GM12878 (cell line): ENCODE data around the gene OR5A1. TPM values are rescaled to one million over a fixed set of nuclear protein-coding genes. Genes with fewer than 3 reads are reported as not detected.

ENCODE experiments used
- ATAC-seq: fragments of 200-7000 bp; cut with Tn5 transposase; 3 replicates; pipeline ENCODE4 v1.9.1; 2020; ENCODE audit warnings: mild to moderate bottlenecking, moderate library complexity
- BruUV-seq: library from RNA; stranded (reverse); fragments of 400-500 nt; replicated peaks from 2 replicates; lab custom pipeline; 2021; lab: Mats Ljungman, UMichigan
- CTCF ChIA-PET: fragments of 300-600 bp; sonication (Branson Sonifier 250); formaldehyde crosslinking; extraction: SDS; loops from one replicate; lab custom pipeline; 2021; ENCODE audit warnings: inconsistent platforms; lab: Yijun Ruan, JAX
- POLR2A ChIA-PET: fragments of 350-600 bp; formaldehyde crosslinking; extraction: SDS; loops from one replicate; lab custom pipeline; 2021; ENCODE audit warnings: inconsistent platforms; lab: Charles Lee
- RAD21 ChIA-PET: fragments of 300-600 bp; sonication (Branson Sonifier 250); formaldehyde crosslinking; loops from one replicate; lab custom pipeline; 2023; ENCODE audit warnings: antibody characterized with exemption; ENCODE audit not compliant: unreplicated experiment; lab: Charles Lee
- SMC1A ChIA-PET: fragments of 300-600 bp; sonication (Branson Sonifier 250); formaldehyde crosslinking; loops from one replicate; lab custom pipeline; 2023; ENCODE audit not compliant: unreplicated experiment, uncharacterized antibody; lab: Charles Lee
- DNase-seq: peaks from one replicate; pipeline ENCODE4 v3.0.0-alpha.2; 2011; ENCODE audit warnings: low read depth, low spot score
- FAIRE-seq: peaks from 3 replicates; lab custom pipeline; 2011; peaks lifted over from hg19 to GRCh38; lab: Jason Lieb, UNC
- H2AFZ ChIP-seq: 2 replicates; pipeline ENCODE4 v1.6.0; 2011; ENCODE audit warnings: low read depth, low read length, control low read depth; ENCODE audit not compliant: control insufficient read depth
- H3K27ac ChIP-seq: 2 replicates; pipeline ENCODE4 v1.5.1; 2011; ENCODE audit warnings: control low read depth; ENCODE audit not compliant: control insufficient read depth, insufficient read depth
- H3K27me3 ChIP-seq, 2 experiments: replicated peaks in 1 of 2; 2 replicates each; pipeline versions ENCODE4 v1.6.0 to v1.6.1; 2011; ENCODE audit warnings: low read length in 1 of 2; ENCODE audit not compliant: control insufficient read depth in 2 of 2, insufficient read depth in 2 of 2
- H3K36me3 ChIP-seq, 2 experiments: 2 replicates each; pipeline ENCODE4 v1.5.1; 2011; ENCODE audit warnings: low read length in 1 of 2; ENCODE audit not compliant: control insufficient read depth in 2 of 2, insufficient read depth in 2 of 2
- H3K4me1 ChIP-seq: 2 replicates; pipeline ENCODE4 v1.6.1; 2011; ENCODE audit warnings: mild to moderate bottlenecking, low read length, moderate library complexity, mixed read lengths; ENCODE audit not compliant: control insufficient read depth, insufficient read depth
- H3K4me2 ChIP-seq: 2 replicates; pipeline ENCODE4 v1.6.0; 2011; ENCODE audit warnings: control low read depth; ENCODE audit not compliant: control insufficient read depth, insufficient read depth
- H3K4me3 ChIP-seq: fragments of 200-600 bp; sonication (generic); 2 replicates; pipeline ENCODE4 v1.5.1; 2016
- H3K79me2 ChIP-seq: 2 replicates; pipeline ENCODE4 v1.6.0; 2011; ENCODE audit warnings: low read length; ENCODE audit not compliant: control insufficient read depth, insufficient read depth
- H3K9ac ChIP-seq: 2 replicates; pipeline ENCODE4 v1.8.0; 2011; ENCODE audit warnings: low read length, control low read depth, mixed read lengths; ENCODE audit not compliant: control insufficient read depth, insufficient read depth
- H3K9me3 ChIP-seq: replicated peaks from 3 replicates; pipeline ENCODE4 v1.5.1; 2011; ENCODE audit warnings: mild to moderate bottlenecking, low read length; ENCODE audit not compliant: control insufficient read depth, insufficient read depth
- H4K20me1 ChIP-seq: 2 replicates; pipeline ENCODE4 v1.6.0; 2011; ENCODE audit not compliant: control insufficient read depth, insufficient read depth
- ATF2 ChIP-seq: IDR thresholded peaks from 2 replicates; pipeline ENCODE4 v1.6.1; 2012; ENCODE audit warnings: low read length, inconsistent platforms
- FOXK2 ChIP-seq: fragments of 450-650 bp; IDR thresholded peaks from 2 replicates; pipeline ENCODE4 v1.6.1; 2017; ENCODE audit warnings: mild to moderate bottlenecking, moderate library complexity
- HCFC1 ChIP-seq: fragments of 150-350 bp; IDR thresholded peaks from 2 replicates; pipeline ENCODE4 v1.6.1; 2014; ENCODE audit warnings: low read length
- RAD21 ChIP-seq: IDR thresholded peaks from 2 replicates; pipeline ENCODE4 v1.6.1; 2011; ENCODE audit warnings: mild to moderate bottlenecking, low read depth, low read length, moderate library complexity; ENCODE audit not compliant: insufficient read depth
- SREBF1 ChIP-seq: IDR thresholded peaks from 2 replicates; pipeline ENCODE4 v1.6.1; 2012; ENCODE audit warnings: mild to moderate bottlenecking, low read length
- YY1 ChIP-seq: IDR thresholded peaks from 2 replicates; pipeline ENCODE4 v1.6.1; 2011; ENCODE audit warnings: low read depth, mild to moderate bottlenecking, low read length
- in situ Hi-C: fragments of 300-500 bp; cut with MboI; formaldehyde crosslinking; loops from 9 replicates; pipeline ENCODE4 v1.14.3; 2018; ENCODE audit warnings: mixed read lengths
- intact Hi-C: fragments of 100-400 bp; cut with micrococcal nuclease; formaldehyde crosslinking; loops from one replicate; pipeline ENCODE4 v1.14.2; 2022; ENCODE audit not compliant: unreplicated experiment
- polyA plus RNA-seq, 11 experiments: library from polyadenylated mRNA; depleted of rRNA in 4 of 11; unstranded in 6 of 11; stranded (reverse) in 5 of 11; fragments of >200 nt; fragmentation: Nextera tagmentation in 4 of 11; fragmentation: Illumina TruSeq in 1 of 11; extraction: Ambion mirVana in 4 of 11; extraction: Trizol in 1 of 11; gene quantifications; 1 replicate in 1 of 11; 2 replicates in 10 of 11; pipeline versions ENCODE4 v1.2.1 to v1.2.3, GENCODE V29; 2011 to 2016; ENCODE audit warnings: inconsistent platforms in 2 of 11, missing spikeins in 2 of 11, low read depth in 1 of 11
- total RNA-seq, 4 experiments: library from RNA; depleted of rRNA in 3 of 4; stranded (reverse); fragments of >200 nt in 3 of 4; fragmentation: Illumina TruSeq in 1 of 4; extraction: Trizol in 1 of 4; gene quantifications; 2 replicates each; pipeline versions ENCODE4 v1.2.1 to v1.2.3, GENCODE V29; 2013 to 2021
- TF ChIP-seq, protein P1 (sequence below), 3 experiments: IDR thresholded peaks in 2 of 3; conservative IDR thresholded peaks in 1 of 3; 2 replicates each; pipeline ENCODE4 v1.5.1; 2011; ENCODE audit warnings: low read depth in 3 of 3, low read length in 3 of 3, mild to moderate bottlenecking in 3 of 3, control low read depth in 2 of 3, moderate library complexity in 2 of 3, inconsistent platforms in 1 of 3, mixed read lengths in 1 of 3; ENCODE audit not compliant: control insufficient read depth in 2 of 3, insufficient read depth in 1 of 3; ENCODE audit errors: extremely low read depth in 1 of 3

Gene OR5A1
- total and polyA plus RNA-seq, 10 of the 15 experiments (the other 5 are each of a cell fraction or from before 2014, with no cell fraction given) = not detected

GRCh38 chr11:59427068-59427382 lies 9.2 kb upstream of the OR5A1 start:
- intact Hi-C loops = no loop called here
- H3K27me3 ChIP-seq = peaks cover 0 to 4% of the 10 kb centered on the region in 2 experiments; a peak in 1 of 4 replicates
- FAIRE-seq (no peak), DNase-seq (no peak), ATAC-seq (no peak)
- H3K4me3 ChIP-seq = no peak overlapping the region
- ChIA-PET CTCF (no interaction called here), RAD21 (no interaction called here), POLR2A (no interaction called here), SMC1A (interaction anchor here (0.6 to 1.4 kb wide), 3 partner anchors 52 to 256 kb away, joined by 3 to 5 read pairs (median 3); partner anchors contain the start of gene DTX4)
- H3K4me2 ChIP-seq = no peak overlapping the region
- H3K9ac ChIP-seq = no peak overlapping the region
- H3K36me3 ChIP-seq = no peaks in the 10 kb centered on the region
- no peaks in the 10 kb centered on the region for H3K79me2 ChIP-seq
- no peak overlapping the region for H2AFZ ChIP-seq
- BruUV-seq = no TSS peak
- H3K4me1 ChIP-seq = no peaks in the 10 kb centered on the region
- TF ChIP-seq YY1 (no peak), FOXK2 (no peak), SREBF1 (no peak), ATF2 (no peak), HCFC1 (no peak), RAD21 (no peak)
- TF ChIP-seq, protein P1, sequence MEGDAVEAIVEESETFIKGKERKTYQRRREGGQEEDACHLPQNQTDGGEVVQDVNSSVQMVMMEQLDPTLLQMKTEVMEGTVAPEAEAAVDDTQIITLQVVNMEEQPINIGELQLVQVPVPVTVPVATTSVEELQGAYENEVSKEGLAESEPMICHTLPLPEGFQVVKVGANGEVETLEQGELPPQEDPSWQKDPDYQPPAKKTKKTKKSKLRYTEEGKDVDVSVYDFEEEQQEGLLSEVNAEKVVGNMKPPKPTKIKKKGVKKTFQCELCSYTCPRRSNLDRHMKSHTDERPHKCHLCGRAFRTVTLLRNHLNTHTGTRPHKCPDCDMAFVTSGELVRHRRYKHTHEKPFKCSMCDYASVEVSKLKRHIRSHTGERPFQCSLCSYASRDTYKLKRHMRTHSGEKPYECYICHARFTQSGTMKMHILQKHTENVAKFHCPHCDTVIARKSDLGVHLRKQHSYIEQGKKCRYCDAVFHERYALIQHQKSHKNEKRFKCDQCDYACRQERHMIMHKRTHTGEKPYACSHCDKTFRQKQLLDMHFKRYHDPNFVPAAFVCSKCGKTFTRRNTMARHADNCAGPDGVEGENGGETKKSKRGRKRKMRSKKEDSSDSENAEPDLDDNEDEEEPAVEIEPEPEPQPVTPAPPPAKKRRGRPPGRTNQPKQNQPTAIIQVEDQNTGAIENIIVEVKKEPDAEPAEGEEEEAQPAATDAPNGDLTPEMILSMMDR (IDR thresholded peaks at IDR 0.05 in 2 of 3, conservative IDR thresholded peaks at IDR 0.05 in 1 of 3; ENCODE audit: control insufficient read depth in 2 of 3, extremely low read depth in 1 of 3, insufficient read depth in 1 of 3, low read depth in 3 of 3, low read length in 3 of 3) = no peak
- in situ Hi-C loops = loop anchor here (5.0 kb wide), 1 partner anchor 260 kb away; no protein-coding TSS in a partner anchor
- H3K9me3 ChIP-seq = no peaks in the 10 kb centered on the region
- no peak overlapping the region for H3K27ac ChIP-seq
- H4K20me1 ChIP-seq = no peaks in the 10 kb centered on the region
